Suprapubic skin (tissue), 4 donors: ENCODE data around the gene FMN1.

Source experiments
- CTCF ChIP-seq, 2 donors: fragments of 200-600 bp in 1 of 2; fragments of 450-650 bp in 1 of 2; sonication (generic) in 1 of 2; IDR thresholded peaks; one replicate each; pipeline ENCODE4 v1.5.1; 2016 to 2019; ENCODE audit warnings: antibody characterized with exemption in 2 of 2, mild to moderate bottlenecking in 1 of 2, moderate library complexity in 1 of 2
- EP300 ChIP-seq: sonication (generic); formaldehyde crosslinking; IDR thresholded peaks from one replicate; pipeline ENCODE4 v1.6.1; 2017; ENCODE audit warnings: antibody characterized with exemption
- POLR2A ChIP-seq, 2 donors: fragments of 450-650 bp; IDR thresholded peaks; one replicate each; pipeline ENCODE4 v1.6.1; 2017; ENCODE audit warnings: antibody characterized with exemption in 2 of 2, mild to moderate bottlenecking in 2 of 2, moderate library complexity in 2 of 2
- POLR2AphosphoS5 ChIP-seq, 3 donors: sonication (generic); formaldehyde crosslinking; IDR thresholded peaks; one replicate each; pipeline ENCODE4 v1.6.1; 2017; ENCODE audit warnings: antibody characterized with exemption in 3 of 3

GRCh38 chr15:32944431-32944830 lies 250.1 kb downstream of the FMN1 start:
- TF ChIP-seq CTCF (IDR thresholded peaks at IDR 0.05) (no peak), POLR2A (IDR thresholded peaks at IDR 0.05) (no peak), EP300 (no peak), POLR2AphosphoS5 (IDR thresholded peaks at IDR 0.05) (no peak)
